PFSK-1 (cell line): ENCODE measurements around the gene HNF4A.

Experiments
- FOXP2 ChIP-seq: optimal IDR thresholded peaks from 2 replicates; pipeline ENCODE3; 2011; ENCODE audit warnings: borderline replicate concordance, control low read depth, inconsistent platforms; ENCODE audit not compliant: insufficient read depth; ENCODE audit errors: extremely low read length, extremely low read depth
- POLR2AphosphoS5 ChIP-seq: IDR thresholded peaks from 2 replicates; pipeline ENCODE4 v1.6.1; 2012; ENCODE audit warnings: low read depth, mild to moderate bottlenecking, control low read depth, low read length, moderate library complexity
- REST ChIP-seq, 2 experiments: IDR thresholded peaks; 2 replicates each; pipeline versions ENCODE4 v1.6.1 to v1.8.0; 2011 to 2012; ENCODE audit warnings: low read depth in 2 of 2, low read length in 2 of 2, control low read depth in 1 of 2, inconsistent platforms in 1 of 2, mild to moderate bottlenecking in 1 of 2, moderate library complexity in 1 of 2; ENCODE audit not compliant: insufficient read depth in 1 of 2
- SIN3A ChIP-seq: IDR thresholded peaks from 2 replicates; pipeline ENCODE4 v1.6.1; 2012; ENCODE audit warnings: mild to moderate bottlenecking, low read length, moderate library complexity, borderline replicate concordance; ENCODE audit not compliant: insufficient read depth
- TAF1 ChIP-seq: IDR thresholded peaks from 2 replicates; pipeline ENCODE4 v1.6.1; 2012; ENCODE audit warnings: low read length, control low read depth, borderline replicate concordance; ENCODE audit not compliant: insufficient read depth

Gene HNF4A

GRCh38 chr20:44435630-44436335 lies 80.3 kb downstream of the HNF4A start:
- TF ChIP-seq TAF1: no peak
- no peak for TF ChIP-seq SIN3A
- no peak for TF ChIP-seq REST (IDR thresholded peaks at IDR 0.05; ENCODE audit: insufficient read depth in 1 of 2, low read depth in 2 of 2, low read length in 2 of 2)
- TF ChIP-seq POLR2AphosphoS5: no peak
- TF ChIP-seq FOXP2: no peak

GRCh38 chr20:44436393-44436792 lies 80.9 kb downstream of the HNF4A start:
- TF ChIP-seq REST (IDR thresholded peaks at IDR 0.05; ENCODE audit: insufficient read depth in 1 of 2, low read depth in 2 of 2, low read length in 2 of 2) (no peak), SIN3A (no peak), FOXP2 (no peak), POLR2AphosphoS5 (no peak), TAF1 (no peak)

- TF ChIP-seq POLR2AphosphoS5: no peak
- TF ChIP-seq SIN3A: no peak
- TF ChIP-seq FOXP2: no peak
- TF ChIP-seq REST (IDR thresholded peaks at IDR 0.05; ENCODE audit: insufficient read depth in 1 of 2, low read depth in 2 of 2, low read length in 2 of 2): no peak
- no peak for TF ChIP-seq TAF1
These were observed 82.0 kb downstream of the HNF4A start for GRCh38 chr20:44437497-44437896.

GRCh38 chr20:44438782-44439181 lies 83.3 kb downstream of the HNF4A start:
- TF ChIP-seq FOXP2: no peak
- no peak for TF ChIP-seq POLR2AphosphoS5
- TF ChIP-seq SIN3A: no peak
- TF ChIP-seq REST (IDR thresholded peaks at IDR 0.05; ENCODE audit: insufficient read depth in 1 of 2, low read depth in 2 of 2, low read length in 2 of 2): no peak
- TF ChIP-seq TAF1: no peak

- no peak for TF ChIP-seq POLR2AphosphoS5
- TF ChIP-seq SIN3A: no peak
- TF ChIP-seq REST (IDR thresholded peaks at IDR 0.05; ENCODE audit: insufficient read depth in 1 of 2, low read depth in 2 of 2, low read length in 2 of 2): no peak
- TF ChIP-seq FOXP2: no peak
- no peak for TF ChIP-seq TAF1
These were observed 83.8 kb downstream of the HNF4A start for GRCh38 chr20:44439318-44439717.
